ENCODE data around the gene TRIM69. TPM values are rescaled to one million over a fixed set of nuclear protein-coding genes. Genes with fewer than 3 reads are reported as not detected.

TRIM69 gene
- total and polyA plus RNA-seq, 2 of the 4 experiments (the other 2 are of a cell fraction) = 5.3 to 7.7 TPM

DNA sequence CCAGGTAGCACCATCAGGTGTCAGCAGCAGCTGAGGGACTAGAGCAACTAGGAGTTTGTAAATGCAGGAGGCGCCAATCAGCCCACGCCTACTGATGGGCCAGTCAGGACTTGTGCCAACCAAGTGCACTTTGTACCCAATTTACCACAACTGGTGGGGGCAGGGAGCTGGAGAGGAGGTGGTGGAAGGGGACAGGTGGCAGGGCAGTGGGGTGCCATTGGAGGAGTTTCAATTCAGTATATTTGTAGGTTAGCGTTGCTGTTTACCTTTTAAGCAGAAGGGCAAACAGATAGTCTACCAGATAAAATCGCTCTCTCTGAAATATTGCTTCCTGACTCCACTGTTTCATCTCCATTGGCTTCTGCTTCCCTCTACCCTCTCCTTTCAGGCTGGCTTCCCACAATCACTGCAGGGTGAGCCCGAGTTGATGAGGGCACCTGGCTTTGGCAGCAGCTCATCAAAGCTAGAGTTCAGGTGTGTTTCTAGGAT, 75.7 kb downstream of the TRIM69 start:
- Histone ChIP-seq H3K9me3 (ENCODE audit: control insufficient read depth, insufficient read depth, low read length) (no peaks in the 10 kb centered on the region), H2BK15ac (ENCODE audit: low read depth, low read length) (no peak overlapping the region), H2BK120ac (ENCODE audit: low read depth, low read length) (no peak overlapping the region), H3K9me1 (ENCODE audit: insufficient read depth, low read length) (no peaks in the 10 kb centered on the region), H4K5ac (ENCODE audit: low read depth, low read length) (no peak overlapping the region), H4K8ac (ENCODE audit: low read depth in 2 of 2, low read length in 2 of 2) (no peak overlapping the region), H3K9ac (ENCODE audit: low read depth, low read length) (no peak overlapping the region), H3K4me1 (ENCODE audit: control insufficient read depth, insufficient read depth, low read length) (no peaks in the 10 kb centered on the region), H3K4ac (ENCODE audit: low read depth, low read length) (no peak overlapping the region), H3K23ac (ENCODE audit: low read depth, low read length) (no peak overlapping the region), H2BK20ac (ENCODE audit: low read depth, low read length) (no peak overlapping the region), H3K27ac (ENCODE audit: insufficient read depth, low read length) (no peak overlapping the region), H3K36me3 (ENCODE audit: control insufficient read depth, insufficient read depth, low read length) (no peaks in the 10 kb centered on the region), H3K79me1 (ENCODE audit: low read depth in 1 of 2, low read length in 2 of 2) (no peaks in the 10 kb centered on the region), H4K20me1 (ENCODE audit: insufficient read depth, low read length) (no peaks in the 10 kb centered on the region), H2AK9ac (replicated peaks; ENCODE audit: low read depth, low read length, poor library complexity) (no peak overlapping the region), H2BK5ac (ENCODE audit: low read depth, low read length, poor library complexity, severe bottlenecking) (no peak overlapping the region), H3K27me3 (ENCODE audit: control insufficient read depth, insufficient read depth, low read length) (peaks cover 11% of the 10 kb centered on the region), H3K56ac (ENCODE audit: extremely low read depth, insufficient read depth, low read length) (no peak overlapping the region), H3K4me2 (ENCODE audit: low read depth, low read length) (no peak overlapping the region), H4K91ac (ENCODE audit: insufficient read depth, low read depth, low read length) (no peak overlapping the region), H2AK5ac (ENCODE audit: low read depth, low read length) (no peak overlapping the region), H3K18ac (ENCODE audit: low read depth, low read length) (no peak overlapping the region), H3K14ac (replicated peaks; ENCODE audit: low read depth, low read length) (no peak overlapping the region), H2AFZ (replicated peaks; ENCODE audit: low read length, poor library complexity) (no peak overlapping the region), H3K4me3 (ENCODE audit: insufficient read depth, low read depth, low read length) (no peak overlapping the region)
- in situ Hi-C loops (cut with MboI; ENCODE audit: low sequenced_read_pairs) (no loop called here), intact Hi-C loops (cut with micrococcal nuclease) (no loop called here), dilution Hi-C loops (cut with HindIII; ENCODE audit: low sequenced_read_pairs, unreplicated experiment) (no loop called here)
- TF ChIP-seq CHD1 (IDR thresholded peaks at IDR 0.05; ENCODE audit: low read depth, low read length) (no peak), MAZ (IDR thresholded peaks at IDR 0.05; ENCODE audit: borderline replicate concordance, low read depth, low read length) (no peak), MXI1 (IDR thresholded peaks at IDR 0.05; ENCODE audit: borderline replicate concordance, low read depth, low read length) (no peak)
- DNase-seq (no peak), ATAC-seq (ENCODE audit: low read depth) (no peak)
- POLR2A ChIA-PET (ENCODE audit: unreplicated experiment) = no interaction called here
- WGBS, 2 experiments (ENCODE audit: extremely low coverage in 2 of 2, insufficient read length in 1 of 2) = 100% methylated on average over 1 of the region's 5 CpGs; no CpG with 5 or more reads in 1 of the 2 experiments
- no TSS peak for BruUV-seq (replicated peaks)
- CTCF ChIA-PET = no interaction called here

All from IMR-90 (cell line).